Stimulated activated naive CD8-positive, alpha-beta T cell treated with anti-CD3 and anti-CD28 coated beads, Interleukin-15, Interleukin-2, amounts not matched to agents 100 ng/mL and 50 ng/mL, for 24 hours (primary cell): Measurements from ENCODE around the gene CASKIN2.

Experiments
- H3K27ac Mint-ChIP-seq: one replicate; pipeline ENCODE4 v1.8.0; 2021; ENCODE audit warnings: mild to moderate bottlenecking, mixed read lengths
- H3K27me3 Mint-ChIP-seq: one replicate; pipeline ENCODE4 v1.8.0; 2021; ENCODE audit warnings: mixed read lengths
- H3K36me3 Mint-ChIP-seq: one replicate; pipeline ENCODE4 v1.8.0; 2021; ENCODE audit warnings: low read depth, mixed read lengths
- H3K4me1 Mint-ChIP-seq: one replicate; pipeline ENCODE4 v1.8.0; 2021; ENCODE audit warnings: low read depth, mixed read lengths
- H3K4me3 Mint-ChIP-seq: one replicate; pipeline ENCODE4 v1.8.0; 2021; ENCODE audit warnings: mild to moderate bottlenecking, mixed read lengths
- H3K9me3 Mint-ChIP-seq: one replicate; pipeline ENCODE4 v1.8.0; 2021; ENCODE audit warnings: mixed read lengths

Gene CASKIN2

DNA sequence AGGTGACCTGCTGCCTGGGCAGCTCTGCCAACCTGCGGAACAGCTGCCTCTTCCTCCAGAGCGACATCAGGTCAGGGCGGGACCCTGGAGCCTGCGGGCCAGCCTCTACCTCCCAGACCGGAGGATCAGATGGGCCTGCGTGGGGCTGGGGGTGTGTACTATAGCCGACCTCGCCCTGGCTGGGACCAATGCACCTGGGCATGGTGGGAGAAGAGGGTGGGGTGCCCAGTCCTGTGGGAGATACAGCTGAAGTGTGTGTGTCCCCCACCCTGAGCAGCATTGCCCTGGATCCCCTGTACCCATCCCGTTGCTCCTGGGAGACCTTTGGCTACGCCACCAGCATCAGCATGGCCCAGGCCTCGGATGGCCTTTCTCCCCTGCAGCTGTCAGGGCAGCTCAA is 19.3 kb downstream of the CASKIN2 start:
- Mint-ChIP-seq H3K4me1 (no peaks in the 10 kb centered on the region), H3K27me3 (no peaks in the 10 kb centered on the region)

DNA sequence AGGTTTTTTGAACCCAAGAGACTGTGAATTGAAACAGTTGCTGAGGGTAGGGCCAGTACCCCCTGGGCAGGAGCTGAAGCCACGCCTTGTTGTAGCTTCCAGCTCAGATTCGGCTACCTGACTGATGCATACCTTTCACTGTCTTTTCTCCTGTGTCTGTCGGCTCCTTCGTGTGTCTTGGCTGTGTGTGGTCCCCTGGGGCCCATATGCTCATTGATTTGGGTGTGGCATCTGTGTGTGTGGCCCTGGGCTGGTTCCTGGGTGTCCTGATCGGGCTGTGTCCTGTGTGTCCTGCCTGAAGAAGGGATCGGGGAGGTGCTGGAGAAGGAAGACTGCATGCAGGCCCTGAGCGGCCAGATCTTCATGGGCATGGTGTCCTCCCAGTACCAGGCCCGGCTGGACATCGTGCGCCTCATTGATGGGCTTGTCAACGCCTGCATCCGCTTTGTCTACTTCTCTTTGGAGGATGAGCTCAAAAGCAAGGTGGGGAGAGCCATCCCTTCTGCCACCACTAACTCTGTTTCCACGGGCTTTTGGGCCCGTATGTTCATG is 20.9 kb downstream of the CASKIN2 start:
- H3K4me1 Mint-ChIP-seq: no peaks in the 10 kb centered on the region
- no peaks in the 10 kb centered on the region for H3K27me3 Mint-ChIP-seq
- peaks cover 11% of the 10 kb centered on the region for H3K36me3 Mint-ChIP-seq
- no peak overlapping the region for H3K27ac Mint-ChIP-seq
- H3K4me3 Mint-ChIP-seq: no peak overlapping the region
- H3K9me3 Mint-ChIP-seq: no peaks in the 10 kb centered on the region

More for the DNA sequence above, 19.3 kb downstream of the CASKIN2 start:
- no peak overlapping the region for H3K4me3 Mint-ChIP-seq
- peaks cover 11% of the 10 kb centered on the region for H3K36me3 Mint-ChIP-seq
- no peaks in the 10 kb centered on the region for H3K9me3 Mint-ChIP-seq
- no peak overlapping the region for H3K27ac Mint-ChIP-seq

DNA sequence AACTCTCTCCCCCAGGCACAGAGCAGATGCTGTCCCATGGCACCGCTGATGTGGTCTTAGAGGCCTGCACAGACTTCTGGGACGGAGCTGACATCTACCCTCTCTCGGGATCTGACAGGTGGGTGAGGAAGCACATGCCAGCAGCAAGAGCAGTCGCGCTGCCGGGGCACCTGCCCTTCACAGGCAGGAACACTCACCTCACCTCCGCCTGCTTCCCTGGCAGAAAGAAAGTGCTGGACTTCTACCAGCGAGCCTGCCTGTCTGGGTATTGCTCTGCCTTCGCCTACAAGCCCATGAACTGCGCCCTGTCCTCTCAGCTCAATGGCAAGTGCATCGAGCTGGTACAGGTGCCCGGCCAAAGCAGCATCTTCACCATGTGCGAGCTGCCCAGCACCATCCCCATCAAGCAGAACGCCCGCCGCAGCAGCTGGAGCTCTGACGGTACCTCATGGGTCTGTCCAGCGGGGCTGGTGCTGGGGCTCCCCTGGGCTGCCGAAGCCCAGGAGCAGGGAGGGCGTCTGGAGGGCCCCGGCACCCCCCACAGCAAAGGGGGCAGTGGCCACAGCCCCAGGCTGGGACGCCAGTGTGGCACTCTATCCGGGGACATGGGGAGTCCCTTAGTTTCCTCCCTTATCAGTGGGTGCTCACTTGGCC is 21.7 kb downstream of the CASKIN2 start:
- Mint-ChIP-seq H3K27ac (no peak overlapping the region), H3K4me1 (no peaks in the 10 kb centered on the region), H3K9me3 (no peaks in the 10 kb centered on the region), H3K27me3 (no peaks in the 10 kb centered on the region), H3K4me3 (no peak overlapping the region), H3K36me3 (peaks cover 11% of the 10 kb centered on the region)

GRCh38 chr17:75492555-75493168 is 22.7 kb downstream of the CASKIN2 start:
- no peak overlapping the region for H3K4me3 Mint-ChIP-seq
- H3K9me3 Mint-ChIP-seq: no peaks in the 10 kb centered on the region
- H3K27ac Mint-ChIP-seq: no peak overlapping the region
- H3K4me1 Mint-ChIP-seq: peaks cover 9% of the 10 kb centered on the region
- peaks cover 11% of the 10 kb centered on the region for H3K36me3 Mint-ChIP-seq
- no peaks in the 10 kb centered on the region for H3K27me3 Mint-ChIP-seq

DNA sequence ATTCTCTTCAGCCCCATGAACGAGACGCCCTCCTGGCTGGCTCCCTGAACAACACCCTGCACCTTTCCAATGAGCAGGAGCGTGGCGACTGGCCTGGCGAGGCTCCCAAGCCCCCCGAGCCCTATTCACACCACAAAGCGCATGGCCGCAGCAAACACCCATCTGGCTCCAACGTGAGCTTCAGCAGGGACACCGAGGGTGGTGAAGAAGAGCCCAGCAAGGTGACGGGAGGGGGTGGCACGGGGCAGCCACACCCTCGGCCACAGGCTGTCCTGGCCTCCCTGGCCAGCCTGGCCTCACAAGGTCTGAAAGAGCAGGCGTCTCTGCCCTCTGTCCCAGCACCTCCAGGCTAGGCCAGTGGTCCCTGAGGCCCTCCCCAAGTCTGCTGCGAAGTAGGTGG is 23.7 kb downstream of the CASKIN2 start:
- Mint-ChIP-seq H3K36me3 (peaks cover 11% of the 10 kb centered on the region), H3K27me3 (no peaks in the 10 kb centered on the region), H3K4me1 (peaks cover 18% of the 10 kb centered on the region), H3K27ac (no peak overlapping the region), H3K9me3 (no peaks in the 10 kb centered on the region), H3K4me3 (no peak overlapping the region)

GRCh38 chr17:75490953-75491649 is 24.2 kb downstream of the CASKIN2 start:
- Mint-ChIP-seq H3K27me3 (no peaks in the 10 kb centered on the region), H3K9me3 (no peaks in the 10 kb centered on the region), H3K36me3 (peaks cover 16% of the 10 kb centered on the region), H3K4me3 (no peak overlapping the region), H3K27ac (no peak overlapping the region), H3K4me1 (peaks cover 23% of the 10 kb centered on the region)

GRCh38 chr17:75490173-75490743 is 25.1 kb downstream of the CASKIN2 start:
- Mint-ChIP-seq H3K4me3 (no peak overlapping the region), H3K27ac (no peak overlapping the region), H3K36me3 (peaks cover 12% of the 10 kb centered on the region), H3K9me3 (no peaks in the 10 kb centered on the region), H3K4me1 (peaks cover 23% of the 10 kb centered on the region), H3K27me3 (no peaks in the 10 kb centered on the region)

DNA sequence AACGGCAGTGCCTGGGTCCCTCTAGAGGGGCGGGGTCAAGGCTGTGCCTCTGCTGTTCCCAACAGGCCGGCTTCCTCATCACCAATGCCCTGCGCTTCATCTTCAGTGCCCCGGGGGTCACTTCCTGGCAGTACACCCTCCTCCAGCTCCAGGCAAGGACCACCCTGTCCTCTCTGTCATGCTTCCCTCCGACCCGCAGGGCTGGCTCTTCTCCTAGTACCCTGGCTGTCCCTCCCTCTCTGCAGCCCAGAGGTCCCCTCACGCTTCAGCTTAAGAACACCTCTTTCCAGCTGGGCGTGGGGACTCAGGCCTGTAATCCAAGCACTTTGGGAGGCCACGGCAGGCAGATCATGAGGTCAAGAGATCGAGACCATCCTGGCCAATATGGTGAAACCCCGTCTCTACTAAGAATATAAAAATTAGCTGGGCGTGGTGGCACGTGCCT is 25.8 kb downstream of the CASKIN2 start:
- Mint-ChIP-seq H3K27me3 (no peaks in the 10 kb centered on the region), H3K27ac (no peak overlapping the region), H3K4me3 (no peak overlapping the region), H3K9me3 (no peaks in the 10 kb centered on the region), H3K36me3 (peaks cover 12% of the 10 kb centered on the region), H3K4me1 (peaks cover 23% of the 10 kb centered on the region)

DNA sequence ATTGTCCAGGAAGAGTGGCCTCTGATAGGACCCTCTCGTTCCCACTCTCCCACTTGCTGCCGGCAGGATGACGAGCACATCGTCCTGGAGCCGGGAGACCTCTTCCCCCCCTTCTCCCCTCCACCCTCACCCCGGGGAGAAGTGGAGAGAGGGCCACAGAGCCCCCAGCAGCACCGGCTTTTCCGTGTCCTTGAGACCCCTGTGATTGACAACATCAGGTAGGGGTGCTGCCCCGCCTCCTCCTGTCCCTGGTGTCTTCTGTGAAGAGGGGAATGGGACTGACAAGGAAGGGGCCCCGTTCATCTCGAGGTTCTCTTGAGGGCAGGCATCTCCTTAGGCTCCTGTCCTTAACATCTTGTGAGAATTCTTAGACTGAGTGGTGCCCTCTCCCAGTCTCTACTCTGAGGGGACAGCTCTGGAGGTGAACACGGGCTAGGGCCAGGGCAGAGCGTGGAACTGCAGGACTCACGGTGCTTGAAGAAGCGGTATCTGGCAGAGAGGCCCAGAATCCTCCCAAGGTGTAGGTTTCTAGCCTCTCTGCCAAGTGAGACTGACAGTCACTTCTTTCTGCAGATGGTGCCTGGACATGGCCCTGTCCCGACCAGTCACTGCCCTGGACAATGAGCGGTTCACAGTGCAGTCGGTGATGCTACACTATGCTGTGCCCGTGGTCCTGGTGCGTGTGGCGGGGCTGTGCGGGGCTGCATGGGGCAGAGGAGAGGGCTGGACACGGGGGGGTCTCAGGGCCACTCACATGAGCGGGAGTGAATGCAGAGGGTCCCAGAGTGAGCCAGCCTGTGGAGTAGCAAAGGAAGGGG is 26.4 kb downstream of the CASKIN2 start:
- Mint-ChIP-seq H3K27me3 (no peaks in the 10 kb centered on the region), H3K9me3 (no peaks in the 10 kb centered on the region), H3K4me1 (peaks cover 23% of the 10 kb centered on the region), H3K4me3 (no peak overlapping the region), H3K27ac (peak overlapping the region; percentile 58), H3K36me3 (peaks cover 9% of the 10 kb centered on the region)

- Mint-ChIP-seq H3K4me1 (peaks cover 23% of the 10 kb centered on the region), H3K27me3 (no peaks in the 10 kb centered on the region), H3K36me3 (peaks cover 9% of the 10 kb centered on the region), H3K9me3 (no peaks in the 10 kb centered on the region), H3K27ac (peak overlapping the region; percentile 90), H3K4me3 (peak overlapping the region; percentile 30)
These were observed 27.8 kb downstream of the CASKIN2 start for GRCh38 chr17:75487351-75488070.

DNA sequence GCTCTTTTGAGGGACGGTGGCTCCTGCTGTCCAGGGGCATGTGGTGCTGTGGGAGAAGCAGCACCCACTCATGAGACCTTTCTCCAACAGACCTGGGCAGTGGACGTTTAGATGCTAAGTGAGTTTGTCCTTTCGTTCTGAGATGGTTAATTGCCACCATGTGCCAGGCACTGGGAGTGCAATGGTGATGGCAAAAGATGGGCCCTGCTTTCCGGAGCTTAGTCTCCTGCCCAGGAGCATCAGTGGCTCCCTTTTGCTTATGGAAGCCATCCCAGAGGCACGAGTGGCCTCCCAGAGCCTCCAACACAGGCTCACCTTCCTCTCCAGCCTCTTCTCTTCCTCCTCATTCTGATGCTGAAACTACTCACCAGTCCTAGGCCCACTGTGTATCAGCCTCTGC is 28.4 kb downstream of the CASKIN2 start:
- peaks cover 9% of the 10 kb centered on the region for H3K36me3 Mint-ChIP-seq
- no peaks in the 10 kb centered on the region for H3K9me3 Mint-ChIP-seq
- H3K27ac Mint-ChIP-seq: peak overlapping the region; percentile 90
- no peak overlapping the region for H3K4me3 Mint-ChIP-seq
- peaks cover 23% of the 10 kb centered on the region for H3K4me1 Mint-ChIP-seq
- H3K27me3 Mint-ChIP-seq: no peaks in the 10 kb centered on the region

DNA sequence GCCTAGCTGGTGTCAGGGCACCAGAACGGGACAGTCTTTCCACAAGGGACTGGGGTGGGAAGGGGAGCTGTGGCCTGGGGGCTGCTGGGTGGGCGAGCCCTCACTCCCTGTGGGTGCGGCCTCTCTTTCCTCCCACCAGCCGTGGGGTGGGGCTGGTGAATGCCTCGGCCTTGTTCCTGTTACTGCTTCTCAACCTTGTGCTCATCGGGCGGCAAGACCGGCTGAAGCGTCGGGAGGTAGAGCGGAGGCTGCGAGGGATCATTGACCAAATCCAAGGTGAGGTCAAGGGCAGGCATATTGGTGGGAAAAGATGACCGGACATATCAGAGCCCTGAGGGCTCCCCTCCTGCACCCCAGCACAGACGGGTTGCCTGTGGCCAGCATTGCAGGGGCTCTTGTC is 29.2 kb downstream of the CASKIN2 start:
- H3K27ac Mint-ChIP-seq: peak overlapping the region; percentile 52
- peaks cover 9% of the 10 kb centered on the region for H3K36me3 Mint-ChIP-seq
- H3K9me3 Mint-ChIP-seq: no peaks in the 10 kb centered on the region
- no peak overlapping the region for H3K4me3 Mint-ChIP-seq
- H3K27me3 Mint-ChIP-seq: no peaks in the 10 kb centered on the region
- peaks cover 23% of the 10 kb centered on the region for H3K4me1 Mint-ChIP-seq

- Mint-ChIP-seq H3K27me3 (no peaks in the 10 kb centered on the region), H3K4me3 (no peak overlapping the region), H3K4me1 (peaks cover 23% of the 10 kb centered on the region), H3K36me3 (peaks cover 9% of the 10 kb centered on the region), H3K27ac (no peak overlapping the region), H3K9me3 (no peaks in the 10 kb centered on the region)
These were observed 29.6 kb downstream of the CASKIN2 start for GRCh38 chr17:75485688-75486087.
